GM19351 (cell line): ENCODE measurements around the gene GNB5.

Experiments
- ATAC-seq: cut with Tn5 transposase; IDR thresholded peaks from one replicate; pipeline ENCODE4 v1.9.1; 2021; ENCODE audit warnings: mild to moderate bottlenecking, moderate library complexity; ENCODE audit not compliant: unreplicated experiment

The GNB5 gene

GRCh38 chr15:52115598-52116427 is 75.4 kb downstream of the GNB5 start:
- no peak for ATAC-seq

DNA sequence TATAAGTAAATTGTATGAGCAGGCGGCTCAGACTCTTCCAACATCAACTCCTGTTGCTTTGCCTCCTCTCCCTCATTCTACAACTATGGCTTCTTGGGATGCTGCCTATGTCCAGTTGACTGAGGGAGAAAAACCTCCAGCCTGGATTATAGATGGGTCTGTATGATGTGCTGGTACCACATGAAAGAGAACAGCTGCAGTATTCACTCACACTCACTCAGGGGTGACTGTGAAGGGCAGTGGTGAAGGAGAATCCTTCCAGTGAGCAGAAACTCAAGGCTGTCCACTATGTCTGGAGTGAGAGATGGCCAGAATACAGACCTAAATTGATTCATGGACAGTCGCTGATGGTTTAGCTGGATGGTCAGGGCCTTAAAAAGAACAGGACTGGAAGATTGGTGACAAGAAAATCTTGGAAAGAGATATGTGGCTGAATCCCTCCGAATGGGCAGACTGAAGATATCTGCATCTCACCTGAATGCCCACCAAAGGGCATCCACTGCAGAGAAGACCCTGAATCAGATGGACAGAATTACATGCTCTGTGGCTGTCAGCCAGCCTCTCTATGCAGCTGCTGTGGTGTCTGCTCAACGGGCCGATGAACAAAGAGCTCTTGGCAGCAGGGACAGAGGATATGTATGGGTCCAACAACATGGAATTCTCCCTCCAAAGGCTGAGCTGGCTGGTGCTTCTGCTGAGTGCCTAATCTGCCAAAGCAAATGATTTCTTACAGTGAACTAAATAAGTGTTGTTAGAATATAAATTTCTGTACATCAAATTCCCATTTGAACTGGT is 76.7 kb downstream of the GNB5 start:
- no peak for ATAC-seq

- ATAC-seq = no peak
Observed at GRCh38 chr15:52113708-52114107, 77.5 kb downstream of the GNB5 start.

DNA sequence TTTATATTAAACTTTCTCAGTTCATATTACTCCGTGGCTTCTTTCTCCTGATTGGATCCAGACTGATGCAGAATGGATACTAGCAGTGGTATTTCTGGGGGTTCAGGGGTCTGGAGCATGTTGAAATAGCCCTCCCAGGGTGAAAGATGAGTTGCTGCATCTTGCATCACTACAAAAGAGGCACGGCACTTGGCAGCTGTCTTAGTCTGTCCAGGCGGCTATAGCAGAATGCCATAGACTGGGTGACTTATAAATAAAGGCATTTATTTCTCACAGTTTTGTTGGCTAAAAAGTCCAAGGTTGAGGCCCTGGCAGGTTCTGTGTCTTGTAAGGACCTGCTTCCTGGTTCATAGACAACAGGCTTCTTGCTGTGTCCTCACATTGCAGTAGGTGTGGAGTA is 78.0 kb downstream of the GNB5 start:
- ATAC-seq = no peak

- ATAC-seq = no peak
Observed at GRCh38 chr15:52112203-52112750, 78.9 kb downstream of the GNB5 start.

DNA sequence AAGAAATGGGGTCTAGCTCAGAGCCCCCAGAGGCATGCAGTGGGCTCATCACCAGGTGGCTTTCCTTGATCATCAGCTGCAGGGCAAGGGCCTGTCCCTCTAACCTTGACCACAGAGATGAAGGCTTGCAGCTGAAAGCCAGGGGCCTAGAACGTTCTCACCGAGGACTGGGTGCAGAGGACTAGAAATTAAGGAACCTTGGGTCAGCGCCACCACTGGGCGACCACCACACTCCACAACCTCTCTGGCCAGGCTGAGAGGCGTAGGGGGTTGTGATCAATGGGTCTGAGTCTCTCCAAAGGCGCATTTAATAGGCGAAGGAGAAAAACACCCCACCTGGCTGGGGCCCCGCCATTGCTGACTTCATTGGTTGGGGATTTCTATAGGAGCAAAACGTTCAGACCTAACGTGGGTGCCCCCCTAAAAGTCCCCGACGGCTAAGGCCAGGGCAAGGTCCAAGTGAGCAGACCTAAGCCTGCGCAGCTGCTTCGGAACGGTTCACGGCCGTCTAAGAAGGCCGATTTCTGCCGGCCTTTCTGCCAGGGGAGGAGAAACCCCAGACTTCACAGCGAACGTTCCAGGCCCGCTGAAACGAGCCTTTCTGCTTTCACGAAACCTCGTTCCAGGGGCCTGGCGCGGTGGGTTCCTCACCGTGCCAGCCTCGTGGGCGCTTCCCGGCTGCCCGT is 79.5 kb downstream of the GNB5 start:
- no peak for ATAC-seq

DNA sequence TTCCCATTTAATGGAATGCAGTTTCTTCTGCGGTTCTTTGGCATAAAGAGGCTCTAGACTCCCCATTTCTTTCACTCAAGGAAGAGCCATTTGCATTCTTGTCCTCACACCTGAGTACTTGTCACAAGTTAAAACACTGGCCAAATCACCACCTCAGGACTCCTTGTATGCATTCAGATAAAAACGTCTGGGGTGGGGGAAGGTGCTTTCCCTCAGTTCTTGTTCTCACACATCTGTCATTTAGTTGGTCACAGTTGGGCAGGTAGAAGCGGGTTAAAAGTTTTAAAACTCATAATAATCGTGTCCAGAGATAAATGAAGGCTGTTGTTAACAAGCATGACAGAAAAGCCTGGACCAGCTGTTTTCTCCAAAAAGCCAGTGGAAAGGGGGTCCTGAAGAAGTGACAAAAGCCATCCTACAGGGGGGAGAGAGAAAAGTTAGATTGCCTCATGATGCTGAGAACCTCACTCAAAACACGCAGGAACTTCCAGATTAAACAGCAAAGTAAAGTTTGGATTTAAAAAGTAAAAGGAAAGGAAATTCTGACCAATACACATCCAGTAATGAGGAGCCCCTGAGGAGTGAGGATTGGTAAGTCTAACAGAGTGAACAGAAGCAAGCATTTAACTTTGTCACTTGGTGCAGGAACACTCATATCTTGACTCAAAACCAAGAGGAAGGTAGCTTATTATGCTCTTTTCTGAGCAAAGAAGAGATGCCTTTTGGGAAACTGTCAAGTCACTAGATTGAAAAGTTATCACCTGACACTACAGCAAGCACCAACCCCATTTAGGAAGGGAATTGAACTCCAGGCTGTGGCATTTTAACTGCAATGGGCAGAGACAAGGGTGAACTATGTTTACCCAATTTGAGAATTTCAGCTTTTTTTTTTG is 81.4 kb downstream of the GNB5 start:
- ATAC-seq = peak; percentile 61

GRCh38 chr15:52107238-52107637 is 84.0 kb downstream of the GNB5 start:
- ATAC-seq = no peak

DNA sequence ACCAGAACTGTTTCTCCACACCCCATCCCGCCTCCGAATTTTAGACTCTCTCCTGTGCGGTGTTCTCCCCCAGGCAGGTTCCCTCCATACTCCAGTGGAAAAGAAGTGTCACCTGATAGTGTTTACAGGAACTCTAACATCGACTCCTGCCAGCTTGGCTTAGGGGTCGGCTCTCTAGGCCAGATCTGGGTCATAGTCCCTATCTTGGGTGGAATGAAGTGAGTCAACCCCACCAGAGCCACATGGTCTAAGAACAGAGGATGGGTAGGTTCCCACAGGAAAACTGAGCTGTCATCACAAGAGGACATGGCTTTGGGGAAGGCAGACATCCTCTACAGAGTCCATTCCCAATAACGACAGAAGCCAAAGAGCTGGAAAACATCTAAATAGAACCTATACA is 84.6 kb downstream of the GNB5 start:
- ATAC-seq = no peak

DNA sequence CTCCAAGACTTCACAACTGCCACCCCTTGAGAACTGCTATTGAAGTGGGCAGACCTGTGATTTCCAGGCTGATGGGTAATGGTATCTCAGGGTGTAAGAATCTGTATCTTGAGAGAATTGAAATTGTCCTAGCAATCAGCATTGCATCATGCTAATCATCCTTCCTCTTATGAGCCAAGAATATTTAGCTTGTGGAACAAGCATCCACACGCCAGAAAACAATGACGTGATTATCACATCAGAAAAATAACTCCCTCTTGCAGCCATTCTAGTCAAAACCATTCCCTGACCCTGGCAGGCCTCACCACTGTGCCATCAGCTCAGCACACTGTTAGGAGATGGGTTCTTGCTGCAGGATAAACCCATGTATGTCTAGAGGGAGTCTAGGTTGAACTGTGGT is 85.3 kb downstream of the GNB5 start:
- no peak for ATAC-seq

DNA sequence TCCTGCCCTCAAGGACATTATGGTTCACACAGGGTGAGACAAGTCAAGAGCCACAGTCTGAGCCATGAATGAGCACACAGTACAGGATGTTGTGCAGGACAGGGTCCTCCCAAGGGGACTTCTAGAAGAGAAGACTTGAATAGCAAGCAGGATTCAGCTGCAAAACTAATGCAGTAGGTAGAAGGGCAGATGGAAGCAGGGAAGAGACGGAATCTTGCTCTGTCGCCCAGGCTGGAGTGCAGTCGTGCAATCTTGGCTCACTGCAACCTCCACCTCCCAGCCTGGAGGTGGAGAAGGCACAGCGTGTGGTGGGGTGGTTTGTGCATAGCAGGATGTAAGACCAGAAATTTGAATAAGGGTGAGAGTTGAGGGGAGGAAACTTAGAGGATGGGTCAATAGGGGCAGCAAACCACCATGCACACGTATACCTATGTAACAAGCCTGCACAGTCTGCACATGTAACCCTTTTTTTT is 86.6 kb downstream of the GNB5 start:
- peak; percentile 42 for ATAC-seq

DNA sequence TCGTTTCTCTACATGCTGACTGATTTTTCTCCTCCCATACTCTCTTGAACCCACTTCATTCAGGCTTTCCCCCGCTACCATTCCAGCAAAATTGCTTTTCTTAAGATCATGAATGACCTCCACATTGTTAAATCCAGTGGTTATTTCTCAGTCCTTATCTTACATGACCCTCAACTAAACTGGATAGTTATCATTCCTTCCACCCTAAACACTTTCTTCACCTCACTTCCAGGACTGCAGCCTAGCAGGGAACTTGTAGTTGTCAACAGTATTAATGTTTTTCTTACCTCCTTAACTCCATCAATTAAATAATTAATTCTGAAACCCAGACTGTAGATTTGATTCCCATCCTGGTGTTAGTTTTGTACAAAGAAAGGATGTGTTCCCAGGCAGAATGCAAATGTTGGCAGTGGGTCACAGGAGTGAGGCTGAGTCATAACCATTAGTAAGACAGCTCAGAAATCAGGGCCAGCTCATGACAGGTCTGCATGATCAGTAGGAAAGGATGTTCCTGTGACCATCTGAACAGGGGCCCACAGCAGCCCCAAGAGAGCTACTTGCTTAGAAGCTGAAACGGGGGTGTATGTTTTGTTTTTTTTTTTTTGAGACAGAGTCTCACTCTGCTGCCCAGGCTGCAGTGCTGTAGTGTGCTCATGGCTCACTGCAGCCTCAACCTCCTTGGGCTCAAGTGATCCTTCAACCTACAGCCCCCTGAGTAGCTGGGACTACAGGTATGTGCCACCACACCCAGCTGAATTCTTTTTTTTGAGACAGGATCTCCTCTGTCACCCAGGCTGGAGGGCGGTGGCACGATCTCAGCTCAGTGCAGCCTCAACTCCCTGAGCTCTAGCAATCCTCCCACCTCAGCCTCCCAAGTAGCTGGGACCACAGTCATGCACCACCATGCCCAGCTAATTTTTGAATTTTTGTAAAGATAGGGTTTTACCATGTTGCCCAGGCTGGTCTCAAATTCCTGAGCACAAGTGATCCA is 87.7 kb downstream of the GNB5 start:
- ATAC-seq = peak; percentile 73

GRCh38 chr15:52102463-52102862 is 88.7 kb downstream of the GNB5 start:
- ATAC-seq = no peak

DNA sequence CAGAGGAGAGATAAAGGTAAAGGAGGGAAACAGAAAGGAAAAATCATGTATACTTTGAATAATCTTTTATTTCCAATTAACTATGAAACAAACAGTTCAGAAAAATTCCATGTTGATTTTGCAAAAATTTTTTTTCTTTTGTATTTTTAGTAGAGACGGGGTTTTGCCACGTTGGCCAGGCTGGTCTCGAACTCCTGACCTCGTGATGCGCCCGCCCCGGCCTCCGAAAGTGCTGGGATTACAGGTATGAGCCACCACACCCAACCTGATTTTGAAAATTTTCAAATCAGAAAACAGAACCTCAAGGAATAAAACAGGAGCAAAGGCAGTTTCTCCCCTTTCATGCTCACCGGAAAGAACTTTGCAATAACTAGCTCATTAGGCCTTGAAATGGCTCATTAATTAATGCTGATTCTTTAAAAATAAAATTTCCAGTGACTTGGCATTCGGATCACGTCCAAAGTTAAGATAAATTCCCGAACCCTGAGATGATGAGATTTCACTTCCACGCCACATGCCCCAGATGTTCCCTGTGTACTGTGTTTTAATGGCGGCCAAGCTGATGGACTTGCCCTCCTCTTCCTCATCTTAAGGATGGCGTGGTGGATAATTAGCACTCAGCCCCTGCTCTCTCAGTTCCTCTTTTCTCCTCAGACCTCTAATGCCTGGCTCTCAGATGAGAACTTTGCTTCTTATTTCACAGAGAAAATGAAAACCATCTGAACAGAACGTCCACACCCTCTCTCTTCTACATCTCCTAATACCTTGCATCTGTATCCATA is 89.5 kb downstream of the GNB5 start:
- ATAC-seq = peak; percentile 40

DNA sequence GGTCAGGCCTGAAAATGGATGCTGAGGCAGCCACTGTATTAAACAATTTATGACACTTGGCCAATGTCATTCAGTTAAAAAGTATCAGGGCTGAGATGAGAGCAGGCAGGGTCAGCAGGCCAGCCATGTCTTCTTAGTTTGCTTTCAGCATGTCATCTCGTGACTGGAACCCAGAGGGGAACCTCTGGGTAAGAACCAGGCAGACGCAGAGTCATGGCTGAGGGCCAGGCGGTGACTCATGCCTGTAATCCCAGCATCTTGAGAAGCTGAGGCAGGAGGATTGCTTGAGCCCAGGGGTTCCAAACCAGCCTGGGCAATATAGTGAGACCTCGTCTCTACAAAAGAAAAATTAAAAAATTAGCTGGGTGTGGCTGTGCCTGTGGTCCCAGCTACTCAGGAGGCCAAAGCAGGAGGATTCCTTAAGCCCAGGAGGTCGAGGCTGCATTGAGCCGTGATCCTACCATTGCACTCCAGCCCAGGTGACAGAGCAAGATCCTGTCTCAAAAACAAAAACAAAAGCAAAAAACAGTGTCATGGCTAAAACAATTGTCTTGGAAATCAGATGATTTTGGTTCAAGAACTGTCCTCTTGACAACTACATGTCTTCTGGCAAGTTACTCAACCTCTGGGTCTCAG is 90.3 kb downstream of the GNB5 start:
- ATAC-seq = no peak

DNA sequence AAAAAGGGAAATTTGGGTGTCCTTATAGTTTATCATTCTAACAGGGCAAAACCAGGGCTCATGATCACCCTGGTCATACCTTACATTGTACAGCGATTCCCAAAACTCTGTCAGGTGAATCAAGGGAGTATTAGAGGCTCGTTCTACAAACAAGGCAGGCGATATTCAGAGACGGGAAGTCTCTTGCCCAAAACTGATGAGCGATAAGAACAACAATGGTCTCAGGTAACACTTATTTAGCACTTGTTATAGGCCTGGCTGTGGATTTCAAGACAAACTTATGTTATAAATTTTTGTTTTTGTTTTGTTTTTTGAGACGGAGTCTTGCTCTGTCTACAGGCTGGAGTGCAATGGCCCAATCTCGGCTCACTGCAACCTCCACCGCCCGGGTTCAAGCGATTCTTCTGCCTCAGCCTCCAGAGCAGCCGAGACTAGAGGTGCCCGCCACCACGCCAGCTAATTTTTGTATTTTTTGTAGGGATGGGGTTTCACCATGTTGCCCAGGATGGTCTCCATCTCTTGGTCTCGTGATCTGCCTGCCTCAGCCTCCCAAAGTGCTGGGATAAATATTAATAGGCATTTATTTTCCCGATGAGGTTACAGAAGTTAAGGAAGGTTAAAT is 91.4 kb downstream of the GNB5 start:
- ATAC-seq = no peak

- ATAC-seq = no peak
Observed at GRCh38 chr15:52098323-52098722, 92.9 kb downstream of the GNB5 start.
